ENCODE data around the gene PNPLA8.
"Not testable (repeated sequence)": the region's sequence is repeated elsewhere in the genome, so short reads cannot be mapped to it uniquely, and the experiment has no call there.

The PNPLA8 gene

GRCh38 chr7:108526768-108527017 is 758 bp upstream of the PNPLA8 start:
- H3K4me3 ChIP-seq (ENCODE audit: low read length) = peak overlapping the region; percentile 96
- peak overlapping the region; percentile 26 for H3K27ac ChIP-seq (ENCODE audit: low read length)
- no peaks in the 10 kb centered on the region for H3K9me3 ChIP-seq (ENCODE audit: insufficient read depth, low read depth, low read length)
- peak overlapping the region; percentile 81; the same call in 1 of the 2 replicates for H3K9ac ChIP-seq (ENCODE audit: low read depth, low read length)
- H3K4me1 ChIP-seq (ENCODE audit: insufficient read depth, low read length) = peaks cover 18% of the 10 kb centered on the region
- H3K36me3 ChIP-seq (ENCODE audit: insufficient read depth, low read depth, low read length) = no peaks in the 10 kb centered on the region
- no peaks in the 10 kb centered on the region for H3K27me3 ChIP-seq (ENCODE audit: insufficient read depth, low read length)

- Histone ChIP-seq H3K4me1 (ENCODE audit: insufficient read depth, low read length) (peaks cover 18% of the 10 kb centered on the region), H3K4me3 (ENCODE audit: low read length) (peak overlapping the region; percentile 96), H3K36me3 (ENCODE audit: insufficient read depth, low read depth, low read length) (no peaks in the 10 kb centered on the region), H3K27ac (ENCODE audit: low read length) (peak overlapping the region; percentile 1), H3K27me3 (ENCODE audit: insufficient read depth, low read length) (no peaks in the 10 kb centered on the region), H3K9me3 (ENCODE audit: insufficient read depth, low read depth, low read length) (no peaks in the 10 kb centered on the region), H3K9ac (ENCODE audit: low read depth, low read length) (peak overlapping the region; percentile 84; the same call in 1 of the 2 replicates)
Measured at GRCh38 chr7:108525327-108525984, 479 bp downstream of the PNPLA8 start.

GRCh38 chr7:108522780-108523179 is 3.2 kb downstream of the PNPLA8 start:
- H3K4me3 ChIP-seq (ENCODE audit: low read length) = peak overlapping the region; percentile 31; the same call in 1 of the 2 replicates
- H3K9me3 ChIP-seq (ENCODE audit: insufficient read depth, low read depth, low read length) = no peaks in the 10 kb centered on the region
- H3K9ac ChIP-seq (ENCODE audit: low read depth, low read length) = no peak overlapping the region
- H3K27me3 ChIP-seq (ENCODE audit: insufficient read depth, low read length) = no peaks in the 10 kb centered on the region
- H3K27ac ChIP-seq (ENCODE audit: low read length) = no peak overlapping the region
- peaks cover 6% of the 10 kb centered on the region; the same call in 1 of the 2 replicates for H3K36me3 ChIP-seq (ENCODE audit: insufficient read depth, low read depth, low read length)
- H3K4me1 ChIP-seq (ENCODE audit: insufficient read depth, low read length) = peaks cover 18% of the 10 kb centered on the region

GRCh38 chr7:108517951-108518350 is 8.0 kb downstream of the PNPLA8 start:
- peaks cover 6% of the 10 kb centered on the region for H3K4me1 ChIP-seq (ENCODE audit: insufficient read depth, low read length)
- peaks cover 36% of the 10 kb centered on the region for H3K36me3 ChIP-seq (ENCODE audit: insufficient read depth, low read depth, low read length)
- no peaks in the 10 kb centered on the region for H3K27me3 ChIP-seq (ENCODE audit: insufficient read depth, low read length)
- no peak overlapping the region for H3K9ac ChIP-seq (ENCODE audit: low read depth, low read length)
- no peak overlapping the region for H3K4me3 ChIP-seq (ENCODE audit: low read length)
- H3K9me3 ChIP-seq (ENCODE audit: insufficient read depth, low read depth, low read length) = no peaks in the 10 kb centered on the region
- no peak overlapping the region for H3K27ac ChIP-seq (ENCODE audit: low read length)

GRCh38 chr7:108515630-108516029 is 10.3 kb downstream of the PNPLA8 start:
- H3K27ac ChIP-seq (ENCODE audit: low read length) = no peak overlapping the region
- H3K4me1 ChIP-seq (ENCODE audit: insufficient read depth, low read length) = no peaks in the 10 kb centered on the region
- no peaks in the 10 kb centered on the region for H3K27me3 ChIP-seq (ENCODE audit: insufficient read depth, low read length)
- H3K36me3 ChIP-seq (ENCODE audit: insufficient read depth, low read depth, low read length) = peaks cover 57% of the 10 kb centered on the region
- no peak overlapping the region for H3K4me3 ChIP-seq (ENCODE audit: low read length)
- H3K9me3 ChIP-seq (ENCODE audit: insufficient read depth, low read depth, low read length) = no peaks in the 10 kb centered on the region
- no peak overlapping the region for H3K9ac ChIP-seq (ENCODE audit: low read depth, low read length)

GRCh38 chr7:108515013-108515412 is 10.9 kb downstream of the PNPLA8 start:
- H3K27ac ChIP-seq (ENCODE audit: low read length) = no peak overlapping the region
- H3K9ac ChIP-seq (ENCODE audit: low read depth, low read length) = no peak overlapping the region
- no peaks in the 10 kb centered on the region for H3K4me1 ChIP-seq (ENCODE audit: insufficient read depth, low read length)
- H3K4me3 ChIP-seq (ENCODE audit: low read length) = no peak overlapping the region
- H3K36me3 ChIP-seq (ENCODE audit: insufficient read depth, low read depth, low read length) = peaks cover 57% of the 10 kb centered on the region
- no peaks in the 10 kb centered on the region for H3K9me3 ChIP-seq (ENCODE audit: insufficient read depth, low read depth, low read length)
- no peaks in the 10 kb centered on the region for H3K27me3 ChIP-seq (ENCODE audit: insufficient read depth, low read length)

GRCh38 chr7:108511939-108512338 is 14.0 kb downstream of the PNPLA8 start:
- Histone ChIP-seq H3K9ac (ENCODE audit: low read depth, low read length) (no peak overlapping the region), H3K27ac (ENCODE audit: low read length) (no peak overlapping the region), H3K9me3 (ENCODE audit: insufficient read depth, low read depth, low read length) (no peaks in the 10 kb centered on the region), H3K27me3 (ENCODE audit: insufficient read depth, low read length) (no peaks in the 10 kb centered on the region), H3K36me3 (ENCODE audit: insufficient read depth, low read depth, low read length) (peaks cover 44% of the 10 kb centered on the region), H3K4me3 (ENCODE audit: low read length) (no peak overlapping the region), H3K4me1 (ENCODE audit: insufficient read depth, low read length) (no peaks in the 10 kb centered on the region)

GRCh38 chr7:108504576-108504975 is 21.4 kb downstream of the PNPLA8 start:
- not testable (repeated sequence) for H3K4me3 ChIP-seq (ENCODE audit: low read length); H3K4me1 ChIP-seq (ENCODE audit: insufficient read depth, low read length); H3K27ac ChIP-seq (ENCODE audit: low read length); H3K9me3 ChIP-seq (ENCODE audit: insufficient read depth, low read depth, low read length); H3K27me3 ChIP-seq (ENCODE audit: insufficient read depth, low read length); H3K9ac ChIP-seq (ENCODE audit: low read depth, low read length)
- peaks cover 15% of the 10 kb centered on the region for H3K36me3 ChIP-seq (ENCODE audit: insufficient read depth, low read depth, low read length)

- H3K36me3 ChIP-seq (ENCODE audit: insufficient read depth, low read depth, low read length) = peaks cover 15% of the 10 kb centered on the region
- H3K27ac ChIP-seq (ENCODE audit: low read length) = no peak overlapping the region
- no peak overlapping the region for H3K9ac ChIP-seq (ENCODE audit: low read depth, low read length)
Measured at GRCh38 chr7:108503112-108504026, 22.6 kb downstream of the PNPLA8 start.

GRCh38 chr7:108499566-108499965 is 26.4 kb downstream of the PNPLA8 start:
- Histone ChIP-seq H3K9ac (ENCODE audit: low read depth, low read length) (no peak overlapping the region), H3K4me3 (ENCODE audit: low read length) (no peak overlapping the region), H3K9me3 (ENCODE audit: insufficient read depth, low read depth, low read length) (no peaks in the 10 kb centered on the region), H3K27ac (ENCODE audit: low read length) (no peak overlapping the region), H3K36me3 (ENCODE audit: insufficient read depth, low read depth, low read length) (peaks cover 16% of the 10 kb centered on the region), H3K27me3 (ENCODE audit: insufficient read depth, low read length) (no peaks in the 10 kb centered on the region), H3K4me1 (ENCODE audit: insufficient read depth, low read length) (no peaks in the 10 kb centered on the region)

More at GRCh38 chr7:108503112-108504026, 22.6 kb downstream of the PNPLA8 start:
- Histone ChIP-seq H3K27me3 (ENCODE audit: insufficient read depth, low read length) (no peaks in the 10 kb centered on the region), H3K4me1 (ENCODE audit: insufficient read depth, low read length) (no peaks in the 10 kb centered on the region), H3K9me3 (ENCODE audit: insufficient read depth, low read depth, low read length) (no peaks in the 10 kb centered on the region), H3K4me3 (ENCODE audit: low read length) (no peak overlapping the region)

- peaks cover 19% of the 10 kb centered on the region for H3K36me3 ChIP-seq (ENCODE audit: insufficient read depth, low read depth, low read length)
- H3K9ac ChIP-seq (ENCODE audit: low read depth, low read length) = no peak overlapping the region
- H3K4me3 ChIP-seq (ENCODE audit: low read length) = no peak overlapping the region
- H3K27ac ChIP-seq (ENCODE audit: low read length) = no peak overlapping the region
- H3K27me3 ChIP-seq (ENCODE audit: insufficient read depth, low read length) = no peaks in the 10 kb centered on the region
- H3K4me1 ChIP-seq (ENCODE audit: insufficient read depth, low read length) = no peaks in the 10 kb centered on the region
- H3K9me3 ChIP-seq (ENCODE audit: insufficient read depth, low read depth, low read length) = no peaks in the 10 kb centered on the region
Measured at GRCh38 chr7:108498481-108498880, 27.5 kb downstream of the PNPLA8 start.

Measured in iPS-20b (cell line).